Stimulated activated memory B cell treated with anti-CD40 and anti-IgM and Interleukin-4, amounts not matched to agents 10 μg/mL and 1 μg/mL and 100 μg/mL, for 72 hours (primary cell): ENCODE measurements around the gene OR2T6.
A peak's percentile ranks its signal among the peaks of the same experiment; 100 is the strongest.

Source experiments
- ATAC-seq: fragments of 150-1000 bp; cut with Tn5 transposase; 2 replicates; pipeline ENCODE4 v1.10.0; 2021
- H3K27ac Mint-ChIP-seq: one replicate; pipeline ENCODE4 v1.8.0; 2022; ENCODE audit warnings: mild to moderate bottlenecking, mixed read lengths
- H3K27me3 Mint-ChIP-seq: one replicate; pipeline ENCODE4 v1.8.0; 2022; ENCODE audit warnings: mixed read lengths
- H3K36me3 Mint-ChIP-seq: one replicate; pipeline ENCODE4 v1.8.0; 2022; ENCODE audit warnings: mixed read lengths
- H3K4me1 Mint-ChIP-seq: one replicate; pipeline ENCODE4 v1.8.0; 2022; ENCODE audit warnings: mixed read lengths
- H3K4me3 Mint-ChIP-seq: one replicate; pipeline ENCODE4 v1.8.0; 2022; ENCODE audit warnings: mild to moderate bottlenecking, moderate library complexity, mixed read lengths
- H3K9me3 Mint-ChIP-seq: one replicate; pipeline ENCODE4 v1.8.0; 2022; ENCODE audit warnings: mixed read lengths

Gene OR2T6, protein sequence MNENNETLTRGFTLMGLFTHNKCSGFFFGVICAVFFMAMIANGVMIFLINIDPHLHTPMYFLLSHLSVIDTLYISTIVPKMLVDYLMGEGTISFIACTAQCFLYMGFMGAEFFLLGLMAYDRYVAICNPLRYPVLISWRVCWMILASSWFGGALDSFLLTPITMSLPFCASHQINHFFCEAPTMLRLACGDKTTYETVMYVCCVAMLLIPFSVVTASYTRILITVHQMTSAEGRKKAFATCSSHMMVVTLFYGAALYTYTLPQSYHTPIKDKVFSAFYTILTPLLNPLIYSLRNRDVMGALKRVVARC

DNA sequence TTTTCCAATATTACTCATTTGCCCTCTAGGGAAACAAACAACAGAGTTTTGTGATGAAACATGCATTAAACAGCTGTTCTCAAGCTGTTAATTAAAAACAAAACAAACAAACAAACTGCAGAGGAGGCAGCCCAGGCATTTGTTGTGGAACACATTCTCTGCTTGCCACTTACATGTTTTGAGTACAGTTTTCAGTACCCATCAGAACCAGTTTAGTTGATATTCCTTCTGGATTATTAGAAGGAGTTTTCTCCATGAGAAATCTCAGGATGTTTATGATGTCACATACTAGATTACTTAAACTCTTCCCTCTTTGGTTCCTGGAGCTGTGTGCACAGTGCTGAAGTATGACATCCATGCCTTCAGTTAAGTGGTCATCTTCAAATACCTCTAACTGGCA lies at the start of gene OR2T6:
Gene OR2T6, plus strand, starts transcription at position 301 of the 400 bp plus-strand sequence. CDS start 11,863 bp downstream, outside the sequence.
- Mint-ChIP-seq H3K9me3 (no peaks in the 10 kb centered on the region), H3K4me3 (no peak within 1 kb of the TSS), H3K36me3 (no peaks in the 10 kb centered on the region), H3K27ac (no peak within 1 kb of the TSS), H3K4me1 (peaks cover 7% of the 10 kb centered on the region), H3K27me3 (peaks cover 17% of the 10 kb centered on the region)
- ATAC-seq, result no peak

GRCh38 chr1:248343451-248343850 lies 32.1 kb upstream of the OR2T6 start:
- no peak for ATAC-seq
- no peak overlapping the region for H3K27ac Mint-ChIP-seq

DNA sequence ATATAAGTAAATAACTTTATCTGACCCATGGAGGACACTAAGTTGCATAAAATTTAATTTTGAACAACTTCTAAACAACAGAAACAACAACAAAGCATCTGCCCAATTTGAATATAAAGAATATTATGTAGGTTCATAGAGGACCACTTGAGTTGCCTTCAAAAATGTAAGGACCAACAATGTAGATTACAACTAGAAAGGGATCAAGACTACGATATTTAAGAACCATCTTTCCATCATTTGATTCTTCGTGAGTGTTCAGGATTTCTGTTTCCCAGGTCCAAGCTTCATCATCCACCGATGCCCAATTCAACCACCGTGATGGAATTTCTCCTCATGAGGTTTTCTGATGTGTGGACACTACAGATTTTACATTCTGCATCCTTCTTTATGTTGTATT lies 27.1 kb upstream of the OR2T6 start, which contains the start of gene OR14C36:
Gene OR14C36, plus strand, starts transcription at position 301 of the 400 bp plus-strand sequence. Its CDS starts 0 bp downstream, at position 301.
- no peaks in the 10 kb centered on the region for H3K36me3 Mint-ChIP-seq
- H3K9me3 Mint-ChIP-seq, result no peaks in the 10 kb centered on the region
- no peak for ATAC-seq
- H3K27me3 Mint-ChIP-seq, result no peaks in the 10 kb centered on the region
- H3K4me3 Mint-ChIP-seq, result no peak within 1 kb of the TSS
- H3K27ac Mint-ChIP-seq, result no peak within 1 kb of the TSS
- no peaks in the 10 kb centered on the region for H3K4me1 Mint-ChIP-seq

More at GRCh38 chr1:248343451-248343850, 32.1 kb upstream of the OR2T6 start:
- H3K36me3 Mint-ChIP-seq, result no peaks in the 10 kb centered on the region
- H3K27me3 Mint-ChIP-seq, result no peaks in the 10 kb centered on the region
- no peaks in the 10 kb centered on the region for H3K4me1 Mint-ChIP-seq
- H3K4me3 Mint-ChIP-seq, result no peak overlapping the region
- H3K9me3 Mint-ChIP-seq, result no peaks in the 10 kb centered on the region

DNA sequence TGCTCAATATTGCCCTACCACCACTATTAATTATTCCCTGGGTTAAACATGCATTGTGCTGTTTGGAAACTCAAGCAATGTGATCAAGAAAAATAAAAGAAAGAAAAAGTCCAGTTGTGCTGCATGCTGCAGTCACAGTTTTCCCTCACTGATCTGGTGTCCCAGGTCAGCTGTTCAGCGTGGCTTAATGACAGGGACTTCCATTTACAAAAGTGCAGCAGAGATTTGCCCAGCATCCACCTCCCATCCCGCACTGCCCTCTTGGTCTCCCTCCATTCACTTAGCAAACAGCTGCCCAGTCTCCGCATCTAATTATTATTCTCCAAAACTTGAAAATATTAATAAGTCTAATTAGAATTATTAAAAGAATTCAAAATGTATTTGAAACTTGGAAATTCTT lies 16.1 kb upstream of the OR2T6 start:
- no peaks in the 10 kb centered on the region for H3K9me3 Mint-ChIP-seq
- H3K4me1 Mint-ChIP-seq, result no peaks in the 10 kb centered on the region
- ATAC-seq, result no peak
- H3K27me3 Mint-ChIP-seq, result peaks cover 18% of the 10 kb centered on the region
- H3K4me3 Mint-ChIP-seq, result no peak overlapping the region
- H3K27ac Mint-ChIP-seq, result no peak overlapping the region
- H3K36me3 Mint-ChIP-seq, result no peaks in the 10 kb centered on the region

DNA sequence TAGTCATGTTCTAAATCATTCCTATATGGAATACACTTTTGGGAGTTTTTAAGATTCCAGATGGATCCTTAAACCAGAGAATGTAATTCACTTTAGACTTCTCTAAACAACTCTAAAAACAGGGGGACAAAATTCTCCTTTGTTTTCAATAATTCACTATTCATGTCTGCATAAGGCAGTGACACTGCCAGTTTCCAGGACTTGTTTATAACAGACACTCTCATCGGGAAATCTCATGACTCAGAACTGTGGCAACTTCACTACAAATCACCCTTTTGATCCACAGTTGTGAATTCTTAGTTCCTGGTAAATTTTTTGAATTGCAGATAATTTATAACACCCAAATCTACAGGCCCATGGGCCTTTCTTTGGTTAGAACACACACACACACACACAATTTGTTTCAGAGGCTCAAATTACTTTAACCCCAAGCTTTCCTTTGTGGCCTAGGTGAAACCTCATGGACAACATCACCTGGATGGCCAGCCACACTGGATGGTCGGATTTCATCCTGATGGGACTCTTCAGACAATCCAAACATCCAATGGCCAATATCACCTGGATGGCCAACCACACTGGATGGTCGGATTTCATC lies 14.3 kb upstream of the OR2T6 start, which contains the start of gene OR2T4:
Gene OR2T4, plus strand, starts transcription at position 545 of the 595 bp plus-strand sequence. Its CDS starts 0 bp downstream, at position 545.
- peaks cover 32% of the 10 kb centered on the region for H3K27me3 Mint-ChIP-seq
- H3K36me3 Mint-ChIP-seq, result no peaks in the 10 kb centered on the region
- ATAC-seq, result no peak
- H3K27ac Mint-ChIP-seq, result no peak within 1 kb of the TSS
- H3K9me3 Mint-ChIP-seq, result no peaks in the 10 kb centered on the region
- H3K4me1 Mint-ChIP-seq, result no peaks in the 10 kb centered on the region
- no peak within 1 kb of the TSS for H3K4me3 Mint-ChIP-seq

DNA sequence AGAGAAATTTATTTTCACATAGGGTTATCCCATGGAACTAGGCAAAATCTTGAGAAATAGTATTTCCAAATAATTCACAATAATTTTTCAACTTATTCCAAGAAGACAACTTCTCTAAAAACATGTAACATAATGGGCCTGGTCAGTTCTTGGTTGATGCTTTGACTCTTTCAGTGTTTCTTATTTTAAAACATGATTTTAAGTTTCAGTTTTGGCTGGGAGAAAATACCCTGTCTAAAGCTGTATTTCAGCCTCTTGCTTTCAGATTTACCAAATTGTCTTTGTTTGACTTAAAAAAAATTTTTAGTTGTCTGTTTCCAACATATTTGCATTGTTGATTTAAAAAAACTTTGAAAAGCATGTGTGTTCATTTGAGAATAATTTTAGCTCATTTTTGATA lies 8.9 kb upstream of the OR2T6 start:
- Mint-ChIP-seq H3K4me1 (no peaks in the 10 kb centered on the region), H3K9me3 (no peaks in the 10 kb centered on the region), H3K36me3 (no peaks in the 10 kb centered on the region), H3K27me3 (peaks cover 31% of the 10 kb centered on the region), H3K27ac (no peak overlapping the region), H3K4me3 (no peak overlapping the region)
- no peak for ATAC-seq

DNA sequence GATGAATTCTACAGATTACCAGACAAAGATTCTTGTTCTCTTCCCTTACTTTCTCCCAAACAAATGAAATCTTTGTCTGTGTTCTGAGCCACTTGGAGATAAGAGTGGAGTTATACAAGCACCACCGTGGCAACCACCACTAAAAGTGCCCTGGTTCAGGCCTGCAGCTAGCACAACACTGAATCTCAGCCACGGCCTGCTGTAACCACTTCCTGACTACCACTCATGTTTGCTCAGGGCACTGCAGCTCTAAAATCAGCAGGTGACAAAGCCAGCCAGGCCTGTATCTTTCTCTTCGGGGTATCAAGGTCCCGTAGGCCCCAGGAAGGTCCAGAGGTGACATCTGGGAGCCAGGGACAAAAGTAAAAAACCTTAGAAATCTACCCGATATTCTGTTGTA lies 3.2 kb upstream of the OR2T6 start:
- Mint-ChIP-seq H3K36me3 (no peaks in the 10 kb centered on the region), H3K4me1 (peaks cover 7% of the 10 kb centered on the region), H3K27me3 (peaks cover 17% of the 10 kb centered on the region), H3K27ac (no peak overlapping the region), H3K9me3 (no peaks in the 10 kb centered on the region), H3K4me3 (no peak overlapping the region)
- ATAC-seq, result no peak

GRCh38 chr1:248373761-248374160 lies 1.8 kb upstream of the OR2T6 start:
- H3K36me3 Mint-ChIP-seq, result no peaks in the 10 kb centered on the region
- no peaks in the 10 kb centered on the region for H3K9me3 Mint-ChIP-seq
- ATAC-seq, result no peak
- peaks cover 7% of the 10 kb centered on the region for H3K4me1 Mint-ChIP-seq
- no peak overlapping the region for H3K4me3 Mint-ChIP-seq
- H3K27me3 Mint-ChIP-seq, result peaks cover 17% of the 10 kb centered on the region
- no peak overlapping the region for H3K27ac Mint-ChIP-seq

GRCh38 chr1:248376916-248377315 lies 1.4 kb downstream of the OR2T6 start:
- H3K36me3 Mint-ChIP-seq, result no peaks in the 10 kb centered on the region
- ATAC-seq, result no peak
- H3K27ac Mint-ChIP-seq, result no peak overlapping the region
- H3K27me3 Mint-ChIP-seq, result peaks cover 12% of the 10 kb centered on the region
- no peak overlapping the region for H3K4me3 Mint-ChIP-seq
- no peaks in the 10 kb centered on the region for H3K9me3 Mint-ChIP-seq
- H3K4me1 Mint-ChIP-seq, result peaks cover 7% of the 10 kb centered on the region

GRCh38 chr1:248380854-248381253 lies 5.3 kb downstream of the OR2T6 start:
- no peaks in the 10 kb centered on the region for H3K36me3 Mint-ChIP-seq
- no peaks in the 10 kb centered on the region for H3K4me1 Mint-ChIP-seq
- no peak overlapping the region for H3K27ac Mint-ChIP-seq
- ATAC-seq, result no peak
- H3K27me3 Mint-ChIP-seq, result peaks cover under 1% of the 10 kb centered on the region
- H3K4me3 Mint-ChIP-seq, result no peak overlapping the region
- no peaks in the 10 kb centered on the region for H3K9me3 Mint-ChIP-seq

GRCh38 chr1:248388426-248388825 lies 12.9 kb downstream of the OR2T6 start:
- Mint-ChIP-seq H3K4me1 (no peaks in the 10 kb centered on the region), H3K36me3 (no peaks in the 10 kb centered on the region), H3K27ac (no peak overlapping the region), H3K27me3 (peaks cover 57% of the 10 kb centered on the region), H3K9me3 (no peaks in the 10 kb centered on the region), H3K4me3 (no peak overlapping the region)
- no peak for ATAC-seq

DNA sequence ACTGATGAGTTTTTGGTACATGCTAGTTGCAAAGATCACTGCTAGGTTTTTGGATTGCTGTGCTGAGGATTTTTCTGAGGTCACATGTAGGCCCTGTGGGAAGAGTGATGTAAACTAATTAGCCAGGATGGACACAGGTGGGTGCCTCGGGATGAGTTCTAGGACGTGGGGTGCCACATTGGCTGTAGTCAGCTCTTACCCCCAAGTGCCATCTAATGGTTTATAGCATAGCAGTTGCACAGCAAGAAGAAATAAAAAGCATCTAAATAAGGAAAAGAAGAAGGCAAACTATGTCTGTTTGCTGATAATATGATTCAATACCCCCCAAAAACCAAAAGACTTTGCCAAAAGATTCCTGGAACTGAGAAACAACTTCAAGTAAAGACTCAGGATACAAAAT lies 17.5 kb downstream of the OR2T6 start:
- peaks cover 7% of the 10 kb centered on the region for H3K9me3 Mint-ChIP-seq
- no peaks in the 10 kb centered on the region for H3K4me1 Mint-ChIP-seq
- peaks cover 88% of the 10 kb centered on the region for H3K27me3 Mint-ChIP-seq
- H3K36me3 Mint-ChIP-seq, result no peaks in the 10 kb centered on the region
- no peak overlapping the region for H3K4me3 Mint-ChIP-seq
- no peak for ATAC-seq
- H3K27ac Mint-ChIP-seq, result no peak overlapping the region

GRCh38 chr1:248402748-248403147 lies 27.2 kb downstream of the OR2T6 start, which contains the start of gene OR2T1:
Gene OR2T1 (plus strand): TSS chr1:248403048. CDS start chr1:248406148, 3,100 bp downstream.
- no peaks in the 10 kb centered on the region for H3K27me3 Mint-ChIP-seq
- H3K36me3 Mint-ChIP-seq, result no peaks in the 10 kb centered on the region
- peaks cover 4% of the 10 kb centered on the region for H3K9me3 Mint-ChIP-seq
- H3K27ac Mint-ChIP-seq, result no peak within 1 kb of the TSS
- no peak within 1 kb of the TSS for H3K4me3 Mint-ChIP-seq
- no peaks in the 10 kb centered on the region for H3K4me1 Mint-ChIP-seq
- no peak for ATAC-seq

DNA sequence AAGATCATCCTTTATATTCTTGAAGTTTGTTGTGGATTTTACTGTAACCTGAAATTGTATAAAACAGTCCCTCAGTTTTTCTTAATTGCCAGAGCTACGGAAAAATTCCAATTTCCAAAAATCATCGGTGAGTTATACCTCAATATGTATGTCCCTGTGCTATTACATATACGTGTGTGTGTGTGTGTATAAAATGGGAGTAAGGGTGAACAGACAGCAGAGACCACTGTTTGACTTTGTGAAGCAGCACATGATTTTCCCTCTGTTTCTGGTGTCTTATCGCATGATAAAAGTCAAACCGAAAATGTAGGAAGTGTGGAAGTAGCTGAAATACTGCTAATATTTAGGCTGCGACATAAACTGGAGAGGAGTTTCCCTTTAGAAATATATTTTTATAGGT lies 28.5 kb downstream of the OR2T6 start:
- ATAC-seq, result no peak
- Mint-ChIP-seq H3K27ac (no peak overlapping the region), H3K9me3 (peaks cover 4% of the 10 kb centered on the region), H3K4me3 (no peak overlapping the region), H3K27me3 (no peaks in the 10 kb centered on the region), H3K4me1 (no peaks in the 10 kb centered on the region), H3K36me3 (no peaks in the 10 kb centered on the region)

GRCh38 chr1:248406721-248407692 lies 31.5 kb downstream of the OR2T6 start:
- Mint-ChIP-seq H3K27me3 (no peaks in the 10 kb centered on the region), H3K4me3 (no peak overlapping the region), H3K9me3 (peaks cover 12% of the 10 kb centered on the region), H3K4me1 (no peaks in the 10 kb centered on the region), H3K36me3 (peaks cover 6% of the 10 kb centered on the region), H3K27ac (peak overlapping the region; percentile 17)
- no peak for ATAC-seq
